ENCODE measurements around the gene CEP128.

DNA sequence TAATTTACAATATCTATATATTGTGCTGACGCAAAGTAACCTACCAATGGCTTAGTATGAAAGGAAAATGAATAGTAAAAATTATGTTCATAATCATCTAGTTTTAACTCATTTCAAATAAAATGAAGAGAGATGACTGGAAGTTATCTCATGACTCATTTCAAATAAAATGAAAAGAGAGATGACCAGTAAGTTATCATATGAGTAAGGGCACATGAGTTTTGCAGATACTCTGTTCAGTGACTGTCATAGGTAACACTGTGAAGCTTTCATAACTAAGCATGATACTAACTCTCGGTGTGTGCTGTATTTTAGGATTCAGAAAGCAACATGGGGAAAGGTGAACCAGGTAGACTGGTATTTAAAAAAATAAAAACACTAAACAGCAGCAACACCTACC, 365.8 kb downstream of the CEP128 start:
- TF ChIP-seq, protein P1, sequence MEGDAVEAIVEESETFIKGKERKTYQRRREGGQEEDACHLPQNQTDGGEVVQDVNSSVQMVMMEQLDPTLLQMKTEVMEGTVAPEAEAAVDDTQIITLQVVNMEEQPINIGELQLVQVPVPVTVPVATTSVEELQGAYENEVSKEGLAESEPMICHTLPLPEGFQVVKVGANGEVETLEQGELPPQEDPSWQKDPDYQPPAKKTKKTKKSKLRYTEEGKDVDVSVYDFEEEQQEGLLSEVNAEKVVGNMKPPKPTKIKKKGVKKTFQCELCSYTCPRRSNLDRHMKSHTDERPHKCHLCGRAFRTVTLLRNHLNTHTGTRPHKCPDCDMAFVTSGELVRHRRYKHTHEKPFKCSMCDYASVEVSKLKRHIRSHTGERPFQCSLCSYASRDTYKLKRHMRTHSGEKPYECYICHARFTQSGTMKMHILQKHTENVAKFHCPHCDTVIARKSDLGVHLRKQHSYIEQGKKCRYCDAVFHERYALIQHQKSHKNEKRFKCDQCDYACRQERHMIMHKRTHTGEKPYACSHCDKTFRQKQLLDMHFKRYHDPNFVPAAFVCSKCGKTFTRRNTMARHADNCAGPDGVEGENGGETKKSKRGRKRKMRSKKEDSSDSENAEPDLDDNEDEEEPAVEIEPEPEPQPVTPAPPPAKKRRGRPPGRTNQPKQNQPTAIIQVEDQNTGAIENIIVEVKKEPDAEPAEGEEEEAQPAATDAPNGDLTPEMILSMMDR (IDR thresholded peaks at IDR 0.05; ENCODE audit: borderline replicate concordance, extremely low read depth, low read length, poor library complexity, severe bottlenecking): no peak
- TF ChIP-seq EZH2 (IDR thresholded peaks at IDR 0.05; ENCODE audit: borderline replicate concordance, low read depth, low read length, severe bottlenecking): no peak

Data from DND-41 (cell line).